Thyroid gland (tissue), 4 donors: Measurements from ENCODE around the gene LAMP1. TPM values are rescaled to one million over a fixed set of nuclear protein-coding genes. Genes with fewer than 3 reads are reported as not detected.

ENCODE experiments used
- DNase-seq, 2 donors: peaks; one replicate each; pipeline ENCODE4 v3.0.0-alpha.2; 2019
- H3K27ac ChIP-seq, 3 donors: fragments of 200-600 bp; sonication (generic); 1 replicate in 2 of 3; 2 replicates in 1 of 3; pipeline ENCODE4 v1.5.1; 2016 to 2019; ENCODE audit warnings: mild to moderate bottlenecking in 1 of 3, moderate library complexity in 1 of 3
- H3K27me3 ChIP-seq: fragments of 200-600 bp; sonication (generic); one replicate; pipeline ENCODE4 v1.5.1; 2019
- H3K36me3 ChIP-seq, 2 donors: fragments of 200-600 bp; sonication (generic); one replicate each; pipeline ENCODE4 v1.5.1; 2016 to 2019
- H3K4me1 ChIP-seq, 2 donors: fragments of 200-600 bp; sonication (generic); one replicate each; pipeline ENCODE4 v1.5.1; 2017 to 2019
- H3K4me3 ChIP-seq, 3 donors: fragments of 200-600 bp; sonication (generic); replicated peaks in 1 of 3; 1 replicate in 2 of 3; 2 replicates in 1 of 3; pipeline ENCODE4 v1.5.1; 2016; ENCODE audit warnings: mild to moderate bottlenecking in 1 of 3
- H3K9me3 ChIP-seq: fragments of 200-600 bp; sonication (generic); one replicate; pipeline ENCODE4 v1.5.1; 2017
- CTCF ChIP-seq, 6 experiments: fragments of 200-600 bp in 3 of 6; fragments of 450-650 bp in 3 of 6; sonication (generic) in 3 of 6; IDR thresholded peaks; one replicate each; pipeline ENCODE4 v1.5.1; 2016 to 2019; ENCODE audit warnings: antibody characterized with exemption in 6 of 6, mild to moderate bottlenecking in 2 of 6, inconsistent platforms in 1 of 6, moderate library complexity in 1 of 6
- POLR2A ChIP-seq, 2 donors: fragments of 450-650 bp; IDR thresholded peaks; one replicate each; pipeline ENCODE4 v1.6.1; 2017; ENCODE audit warnings: antibody characterized with exemption in 2 of 2, mild to moderate bottlenecking in 2 of 2, moderate library complexity in 1 of 2
- WGBS, 2 donors: methylation state at CpG; one replicate each; pipeline ENCODE4 v1.1.5; 2017; 5-methylcytosine and 5-hydroxymethylcytosine counted together
- intact Hi-C: fragments of 100-400 bp; cut with DNase I; formaldehyde crosslinking; loops from one replicate; pipeline ENCODE4 v1.15.1; 2023
- total RNA-seq, 4 donors: library from RNA; depleted of rRNA; stranded (reverse); fragments of >200 nt; gene quantifications; one replicate each; pipeline ENCODE4 v1.2.3, GENCODE V29; 2016

The LAMP1 gene
- total RNA-seq, 4 donors from 2014 or later: 169 to 227 (median 206) TPM

- Histone ChIP-seq H3K9me3 (no peaks in the 10 kb centered on the region), H3K4me1 (no peaks in the 10 kb centered on the region), H3K27ac (no peak overlapping the region), H3K4me3 (no peak overlapping the region), H3K36me3 (no peaks in the 10 kb centered on the region), H3K27me3 (no peaks in the 10 kb centered on the region)
- no peak for DNase-seq
- WGBS, 2 donors: 95 to 98% methylated on average over 5 to 10 of the region's 12 CpGs
- no peak for TF ChIP-seq POLR2A (IDR thresholded peaks at IDR 0.05)
- no peak for TF ChIP-seq CTCF (IDR thresholded peaks at IDR 0.05)
- intact Hi-C loops: no loop called here
These were observed 35.6 kb downstream of the LAMP1 start for GRCh38 chr13:113332615-113333014.

- no peak overlapping the region for H3K27ac ChIP-seq
- no peaks in the 10 kb centered on the region for H3K36me3 ChIP-seq
- no peaks in the 10 kb centered on the region for H3K4me1 ChIP-seq
- WGBS, 2 donors: 93 to 94% methylated on average over 14 of the region's 14 CpGs
- H3K27me3 ChIP-seq: no peaks in the 10 kb centered on the region
- H3K4me3 ChIP-seq: no peak overlapping the region
- no peak for TF ChIP-seq CTCF (IDR thresholded peaks at IDR 0.05)
- no peak for TF ChIP-seq POLR2A (IDR thresholded peaks at IDR 0.05)
- no peaks in the 10 kb centered on the region for H3K9me3 ChIP-seq
- DNase-seq: no peak
- intact Hi-C loops: no loop called here
These were observed 36.0 kb downstream of the LAMP1 start for GRCh38 chr13:113333076-113333475.

- H3K27me3 ChIP-seq: no peaks in the 10 kb centered on the region
- DNase-seq: no peak
- no peak overlapping the region for H3K4me3 ChIP-seq
- no peak for TF ChIP-seq CTCF (IDR thresholded peaks at IDR 0.05)
- no peak for TF ChIP-seq POLR2A (IDR thresholded peaks at IDR 0.05)
- 73 to 83% methylated on average over 14 to 16 of the region's 17 CpGs for WGBS, 2 donors
- no peaks in the 10 kb centered on the region for H3K9me3 ChIP-seq
- H3K36me3 ChIP-seq: no peaks in the 10 kb centered on the region
- H3K4me1 ChIP-seq: no peaks in the 10 kb centered on the region
- intact Hi-C loops: no loop called here
- H3K27ac ChIP-seq: no peak overlapping the region
These were observed 40.5 kb downstream of the LAMP1 start for GRCh38 chr13:113337556-113337955.

- no peak for DNase-seq
- Histone ChIP-seq H3K27ac (no peak overlapping the region), H3K27me3 (no peaks in the 10 kb centered on the region), H3K9me3 (no peaks in the 10 kb centered on the region), H3K4me1 (no peaks in the 10 kb centered on the region), H3K4me3 (no peak overlapping the region), H3K36me3 (no peaks in the 10 kb centered on the region)
- intact Hi-C loops: no loop called here
- TF ChIP-seq CTCF (IDR thresholded peaks at IDR 0.05) (no peak), POLR2A (IDR thresholded peaks at IDR 0.05) (no peak)
- 97% methylated on average over 20 of the region's 20 CpGs for WGBS, 2 donors
These were observed 40.9 kb downstream of the LAMP1 start for GRCh38 chr13:113337976-113338375.

GRCh38 chr13:113338451-113338850 lies 41.4 kb downstream of the LAMP1 start:
- intact Hi-C loops: no loop called here

More at GRCh38 chr13:113338451-113338850, 41.4 kb downstream of the LAMP1 start:
- TF ChIP-seq CTCF (IDR thresholded peaks at IDR 0.05) (no peak), POLR2A (IDR thresholded peaks at IDR 0.05) (no peak)
- 90 to 93% methylated on average over 15 of the region's 15 CpGs for WGBS, 2 donors
- Histone ChIP-seq H3K4me1 (no peaks in the 10 kb centered on the region), H3K27me3 (no peaks in the 10 kb centered on the region), H3K36me3 (no peaks in the 10 kb centered on the region), H3K9me3 (no peaks in the 10 kb centered on the region), H3K4me3 (no peak overlapping the region), H3K27ac (no peak overlapping the region)
- DNase-seq: no peak
